OCI-LY1 (cell line): ENCODE data around the gene MYH4.

Experiments
- H2AFZ ChIP-seq: fragments of 200-600 bp; sonication (generic), shearing (Covaris generic); 2 replicates; pipeline ENCODE4 v1.6.0; 2014; ENCODE audit warnings: antibody characterized with exemption, mild to moderate bottlenecking, low read length
- H3F3A ChIP-seq: fragments of 200-600 bp; sonication (generic), shearing (Covaris generic); 2 replicates; pipeline ENCODE4 v1.6.0; 2014; ENCODE audit warnings: mild to moderate bottlenecking, antibody characterized with exemption, low read length, moderate library complexity; ENCODE audit not compliant: insufficient read depth
- H3K27ac ChIP-seq: fragments of 200-600 bp; sonication (generic); 2 replicates; pipeline ENCODE4 v1.5.1; 2014; ENCODE audit warnings: low read length, mixed run types, mild to moderate bottlenecking, low read depth; ENCODE audit not compliant: poor library complexity, severe bottlenecking
- H3K27me3 ChIP-seq: fragments of 200-600 bp; sonication (generic); 2 replicates; pipeline ENCODE4 v1.6.0; 2014; ENCODE audit warnings: antibody characterized with exemption, mild to moderate bottlenecking, low read length, moderate library complexity; ENCODE audit not compliant: insufficient read depth
- H3K36me3 ChIP-seq: fragments of 200-600 bp; sonication (generic); 2 replicates; pipeline ENCODE4 v1.6.1; 2014; ENCODE audit warnings: mild to moderate bottlenecking, antibody characterized with exemption, low read length, moderate library complexity, mixed read lengths; ENCODE audit not compliant: insufficient read depth
- H3K4me1 ChIP-seq: fragments of 200-600 bp; sonication (generic); 2 replicates; pipeline ENCODE4 v1.5.1; 2014; ENCODE audit warnings: mild to moderate bottlenecking, low read length, moderate library complexity; ENCODE audit not compliant: insufficient read depth, severe bottlenecking
- H3K4me2 ChIP-seq: fragments of 200-600 bp; sonication (generic), shearing (Covaris generic); 2 replicates; pipeline ENCODE4 v1.6.1; 2014; ENCODE audit warnings: low read length
- H3K4me3 ChIP-seq: fragments of 200-600 bp; sonication (generic); 2 replicates; pipeline ENCODE4 v1.5.1; 2014; ENCODE audit warnings: low read length, low read depth, mild to moderate bottlenecking, mixed read lengths; ENCODE audit not compliant: poor library complexity, severe bottlenecking
- H3K79me2 ChIP-seq: fragments of 200-600 bp; shearing (Covaris generic); 2 replicates; pipeline ENCODE4 v1.6.1; 2016; ENCODE audit warnings: mixed run types, low read length, mixed read lengths; ENCODE audit not compliant: insufficient read depth
- H3K9ac ChIP-seq: fragments of 200-600 bp; sonication (generic), shearing (Covaris generic); 2 replicates; pipeline ENCODE4 v1.6.1; 2014; ENCODE audit warnings: mild to moderate bottlenecking, low read length, mixed read lengths
- H3K9me2 ChIP-seq: fragments of 200-600 bp; sonication (generic), shearing (Covaris generic); 2 replicates; pipeline ENCODE4 v1.6.1; 2014; ENCODE audit warnings: low read depth, mild to moderate bottlenecking, low read length, mixed read lengths
- H3K9me3 ChIP-seq: fragments of 200-600 bp; shearing (Covaris generic); 2 replicates; pipeline ENCODE4 v1.6.1; 2014; ENCODE audit warnings: low read length, mixed read lengths
- H4K20me1 ChIP-seq: fragments of 200-600 bp; sonication (generic), shearing (Covaris generic); 2 replicates; pipeline ENCODE4 v1.6.0; 2016; ENCODE audit warnings: mild to moderate bottlenecking, low read length; ENCODE audit not compliant: insufficient read depth
- EZH2 ChIP-seq: fragments of 200-600 bp; sonication (generic), shearing (Covaris generic); IDR thresholded peaks from 2 replicates; pipeline ENCODE4 v1.8.0; 2017; ENCODE audit warnings: borderline replicate concordance, mixed run types, mild to moderate bottlenecking, antibody characterized with exemption, low read length, moderate library complexity, mixed read lengths
- TF ChIP-seq, protein P1 (sequence below): fragments of 200-600 bp; sonication (generic), shearing (Covaris generic); IDR thresholded peaks from 2 replicates; pipeline ENCODE4 v1.5.1; 2017; ENCODE audit warnings: mild to moderate bottlenecking, antibody characterized with exemption, low read length, moderate library complexity, mixed read lengths

The MYH4 gene

GRCh38 chr17:10516065-10516464 is 46.7 kb upstream of the MYH4 start:
- Histone ChIP-seq H3K9ac (no peak overlapping the region), H2AFZ (no peak overlapping the region), H3K9me3 (no peaks in the 10 kb centered on the region), H3F3A (no peaks in the 10 kb centered on the region), H3K4me1 (no peaks in the 10 kb centered on the region), H3K27ac (no peak overlapping the region), H3K4me2 (no peak overlapping the region), H3K79me2 (no peaks in the 10 kb centered on the region), H3K36me3 (no peaks in the 10 kb centered on the region), H3K9me2 (no peaks in the 10 kb centered on the region), H4K20me1 (no peaks in the 10 kb centered on the region), H3K27me3 (no peaks in the 10 kb centered on the region), H3K4me3 (no peak overlapping the region)
- TF ChIP-seq EZH2 = no peak
- TF ChIP-seq, protein P1, sequence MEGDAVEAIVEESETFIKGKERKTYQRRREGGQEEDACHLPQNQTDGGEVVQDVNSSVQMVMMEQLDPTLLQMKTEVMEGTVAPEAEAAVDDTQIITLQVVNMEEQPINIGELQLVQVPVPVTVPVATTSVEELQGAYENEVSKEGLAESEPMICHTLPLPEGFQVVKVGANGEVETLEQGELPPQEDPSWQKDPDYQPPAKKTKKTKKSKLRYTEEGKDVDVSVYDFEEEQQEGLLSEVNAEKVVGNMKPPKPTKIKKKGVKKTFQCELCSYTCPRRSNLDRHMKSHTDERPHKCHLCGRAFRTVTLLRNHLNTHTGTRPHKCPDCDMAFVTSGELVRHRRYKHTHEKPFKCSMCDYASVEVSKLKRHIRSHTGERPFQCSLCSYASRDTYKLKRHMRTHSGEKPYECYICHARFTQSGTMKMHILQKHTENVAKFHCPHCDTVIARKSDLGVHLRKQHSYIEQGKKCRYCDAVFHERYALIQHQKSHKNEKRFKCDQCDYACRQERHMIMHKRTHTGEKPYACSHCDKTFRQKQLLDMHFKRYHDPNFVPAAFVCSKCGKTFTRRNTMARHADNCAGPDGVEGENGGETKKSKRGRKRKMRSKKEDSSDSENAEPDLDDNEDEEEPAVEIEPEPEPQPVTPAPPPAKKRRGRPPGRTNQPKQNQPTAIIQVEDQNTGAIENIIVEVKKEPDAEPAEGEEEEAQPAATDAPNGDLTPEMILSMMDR = no peak

DNA sequence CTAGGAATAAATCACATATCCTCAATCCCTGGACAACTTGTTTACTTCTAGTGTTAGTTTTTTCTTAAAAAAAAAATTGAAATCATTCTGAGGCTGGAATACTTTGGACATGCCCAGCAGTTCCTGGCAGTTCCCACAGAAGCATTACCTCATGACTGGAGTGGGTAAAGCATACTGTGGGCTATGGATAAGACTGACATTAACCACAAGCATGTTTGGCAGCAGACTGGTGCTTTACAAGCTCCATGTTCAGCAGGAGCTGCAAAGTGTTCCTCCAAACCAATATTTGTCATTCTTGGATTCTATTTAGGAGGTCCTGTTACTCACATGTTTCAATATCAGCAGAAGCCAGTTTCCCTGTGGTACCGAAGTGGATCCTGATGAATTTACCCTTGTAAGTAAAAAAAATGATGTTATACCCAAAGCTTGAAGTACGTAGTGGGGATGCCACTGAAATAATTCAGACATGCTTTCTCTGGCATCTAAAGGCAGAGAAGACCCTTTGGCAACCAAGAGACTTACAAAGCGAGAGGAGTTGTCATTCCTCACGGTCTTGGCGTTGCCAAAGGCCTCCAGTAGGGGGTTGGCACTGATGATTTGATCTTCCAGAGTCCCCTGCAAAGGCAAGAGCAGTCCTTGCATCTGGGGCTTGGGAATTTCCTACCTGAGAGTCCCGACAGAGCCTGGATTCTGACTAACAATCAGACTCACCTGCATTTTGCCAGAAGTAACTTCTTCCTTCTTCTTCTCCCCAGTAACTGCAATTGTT is 44.1 kb upstream of the MYH4 start:
- no peak overlapping the region for H3K9ac ChIP-seq
- TF ChIP-seq EZH2 = no peak
- TF ChIP-seq, protein P1 = no peak
- no peaks in the 10 kb centered on the region for H3K9me3 ChIP-seq
- no peak overlapping the region for H2AFZ ChIP-seq
- H3K4me2 ChIP-seq = no peak overlapping the region
- H3F3A ChIP-seq = no peaks in the 10 kb centered on the region
- H3K36me3 ChIP-seq = no peaks in the 10 kb centered on the region
- H3K27ac ChIP-seq = no peak overlapping the region
- H3K79me2 ChIP-seq = no peaks in the 10 kb centered on the region
- no peaks in the 10 kb centered on the region for H3K27me3 ChIP-seq
- no peaks in the 10 kb centered on the region for H3K9me2 ChIP-seq
- H3K4me3 ChIP-seq = no peak overlapping the region
- no peaks in the 10 kb centered on the region for H4K20me1 ChIP-seq
- no peaks in the 10 kb centered on the region for H3K4me1 ChIP-seq

DNA sequence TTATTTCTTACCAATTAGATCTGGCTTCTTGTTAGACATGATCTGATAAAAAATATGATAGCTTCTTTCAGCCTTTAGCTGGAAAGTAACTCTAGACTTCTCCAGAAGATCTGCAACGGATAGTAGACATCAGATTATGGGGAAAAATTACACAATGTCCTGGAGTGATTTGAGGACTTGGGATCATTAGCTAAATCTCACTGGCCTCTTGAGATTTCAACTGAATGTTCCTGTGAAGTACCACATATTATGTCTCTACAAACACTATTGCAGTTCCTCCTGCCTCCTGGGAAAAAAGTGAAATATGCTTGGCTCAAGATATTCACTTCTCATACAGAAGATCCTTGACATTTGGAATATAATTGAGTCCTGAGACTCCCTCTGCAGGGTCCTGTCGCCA is 43.5 kb upstream of the MYH4 start:
- H3K9ac ChIP-seq = no peak overlapping the region
- no peaks in the 10 kb centered on the region for H3K4me1 ChIP-seq
- H3K36me3 ChIP-seq = no peaks in the 10 kb centered on the region
- no peak for TF ChIP-seq EZH2
- TF ChIP-seq, protein P1 = no peak
- no peak overlapping the region for H3K4me2 ChIP-seq
- no peaks in the 10 kb centered on the region for H3K9me3 ChIP-seq
- no peaks in the 10 kb centered on the region for H4K20me1 ChIP-seq
- H3K9me2 ChIP-seq = no peaks in the 10 kb centered on the region
- no peak overlapping the region for H2AFZ ChIP-seq
- no peaks in the 10 kb centered on the region for H3F3A ChIP-seq
- H3K27ac ChIP-seq = no peak overlapping the region
- no peaks in the 10 kb centered on the region for H3K27me3 ChIP-seq
- H3K79me2 ChIP-seq = no peaks in the 10 kb centered on the region
- H3K4me3 ChIP-seq = no peak overlapping the region
